ENCODE measurements around the gene PARD3.

The PARD3 gene

DNA sequence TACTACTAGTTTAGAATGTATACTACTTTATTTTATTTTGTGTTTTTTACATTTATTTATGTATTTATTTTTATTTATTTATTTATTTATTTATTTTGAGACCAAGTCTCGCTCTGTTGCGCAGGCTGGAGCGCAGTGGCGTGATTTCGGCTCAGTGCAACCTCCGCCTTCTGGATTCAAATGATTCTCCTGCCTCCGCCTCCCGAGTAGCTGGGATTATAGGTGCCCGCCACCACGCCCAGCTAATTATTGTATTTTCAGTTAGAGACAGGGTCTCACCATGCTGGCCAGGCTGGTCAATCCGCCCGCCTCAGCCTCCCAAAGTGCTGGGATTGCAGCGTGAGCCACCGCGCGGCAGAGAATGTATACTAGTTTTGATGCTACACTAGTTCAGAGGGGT, 2.0 kb upstream of the PARD3 start:
- Histone ChIP-seq H3K4me3 (ENCODE audit: severe bottlenecking) (no peak overlapping the region), H3K27me3 (ENCODE audit: insufficient read depth, poor library complexity, severe bottlenecking) (no peaks in the 10 kb centered on the region), H3K9me3 (ENCODE audit: severe bottlenecking) (no peaks in the 10 kb centered on the region), H3K4me1 (ENCODE audit: insufficient read depth, poor library complexity, severe bottlenecking) (peaks cover 7% of the 10 kb centered on the region), H3K27ac (ENCODE audit: poor library complexity, severe bottlenecking) (no peak overlapping the region), H3K36me3 (ENCODE audit: low read depth) (no peaks in the 10 kb centered on the region)
- no peak for ATAC-seq (ENCODE audit: low read depth)
- TF ChIP-seq, protein P1, sequence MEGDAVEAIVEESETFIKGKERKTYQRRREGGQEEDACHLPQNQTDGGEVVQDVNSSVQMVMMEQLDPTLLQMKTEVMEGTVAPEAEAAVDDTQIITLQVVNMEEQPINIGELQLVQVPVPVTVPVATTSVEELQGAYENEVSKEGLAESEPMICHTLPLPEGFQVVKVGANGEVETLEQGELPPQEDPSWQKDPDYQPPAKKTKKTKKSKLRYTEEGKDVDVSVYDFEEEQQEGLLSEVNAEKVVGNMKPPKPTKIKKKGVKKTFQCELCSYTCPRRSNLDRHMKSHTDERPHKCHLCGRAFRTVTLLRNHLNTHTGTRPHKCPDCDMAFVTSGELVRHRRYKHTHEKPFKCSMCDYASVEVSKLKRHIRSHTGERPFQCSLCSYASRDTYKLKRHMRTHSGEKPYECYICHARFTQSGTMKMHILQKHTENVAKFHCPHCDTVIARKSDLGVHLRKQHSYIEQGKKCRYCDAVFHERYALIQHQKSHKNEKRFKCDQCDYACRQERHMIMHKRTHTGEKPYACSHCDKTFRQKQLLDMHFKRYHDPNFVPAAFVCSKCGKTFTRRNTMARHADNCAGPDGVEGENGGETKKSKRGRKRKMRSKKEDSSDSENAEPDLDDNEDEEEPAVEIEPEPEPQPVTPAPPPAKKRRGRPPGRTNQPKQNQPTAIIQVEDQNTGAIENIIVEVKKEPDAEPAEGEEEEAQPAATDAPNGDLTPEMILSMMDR (IDR thresholded peaks at IDR 0.05; ENCODE audit: poor library complexity, severe bottlenecking) = no peak
- DNase-seq (ENCODE audit: low spot score) = no peak

DNA sequence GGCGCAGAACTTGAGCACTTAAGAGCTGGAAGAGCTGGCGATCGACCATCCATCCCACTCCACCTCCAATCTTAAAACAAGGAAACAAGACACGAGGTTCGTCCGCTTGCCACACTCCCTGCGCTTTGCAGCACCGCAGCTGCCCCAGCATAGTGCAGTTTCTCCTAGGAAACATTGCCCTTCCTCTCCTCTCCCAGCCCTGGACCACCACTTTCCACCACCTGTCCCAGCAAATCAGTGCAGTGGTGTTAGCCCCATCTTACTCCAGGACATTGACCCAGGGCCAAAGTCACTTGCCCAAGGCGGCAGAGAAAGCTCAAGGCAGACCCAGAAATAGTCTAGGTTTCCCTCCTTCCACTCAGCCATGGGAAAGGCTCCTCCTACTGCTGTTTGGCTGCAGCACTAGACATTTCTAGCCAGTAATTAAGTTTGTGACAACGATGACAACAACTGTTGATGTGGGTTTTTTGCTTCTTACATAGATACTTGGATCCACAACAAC, 1.5 kb upstream of the PARD3 start:
- TF ChIP-seq, protein P1 (IDR thresholded peaks at IDR 0.05; ENCODE audit: poor library complexity, severe bottlenecking) = no peak
- no peak for DNase-seq (ENCODE audit: low spot score)
- no peaks in the 10 kb centered on the region for H3K36me3 ChIP-seq (ENCODE audit: low read depth)
- H3K4me1 ChIP-seq (ENCODE audit: insufficient read depth, poor library complexity, severe bottlenecking) = peaks cover 7% of the 10 kb centered on the region
- no peaks in the 10 kb centered on the region for H3K9me3 ChIP-seq (ENCODE audit: severe bottlenecking)
- no peak overlapping the region for H3K4me3 ChIP-seq (ENCODE audit: severe bottlenecking)
- no peaks in the 10 kb centered on the region for H3K27me3 ChIP-seq (ENCODE audit: insufficient read depth, poor library complexity, severe bottlenecking)
- H3K27ac ChIP-seq (ENCODE audit: poor library complexity, severe bottlenecking) = no peak overlapping the region
- ATAC-seq (ENCODE audit: low read depth) = no peak

DNA sequence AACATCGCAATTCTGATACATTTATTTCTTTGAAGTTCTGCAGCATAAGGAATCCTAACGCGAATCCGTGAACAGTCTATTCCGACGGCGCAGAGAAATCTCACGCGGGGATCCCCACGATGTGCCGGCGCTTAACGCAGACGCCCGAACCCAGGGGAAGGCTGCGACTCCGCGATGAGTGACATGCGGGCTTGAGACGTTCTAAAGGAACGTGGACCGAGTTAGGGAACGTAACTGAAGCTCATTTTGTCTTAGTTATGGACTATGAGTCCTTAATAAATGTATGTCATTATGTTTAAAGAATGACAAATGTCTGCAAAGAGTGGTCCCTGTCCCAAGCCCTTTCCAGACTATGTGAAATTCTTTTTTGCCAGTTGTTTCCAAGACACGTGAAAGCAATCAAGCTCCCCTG, 995 bp upstream of the PARD3 start:
- TF ChIP-seq, protein P1 (IDR thresholded peaks at IDR 0.05; ENCODE audit: poor library complexity, severe bottlenecking) = no peak
- Histone ChIP-seq H3K27ac (ENCODE audit: poor library complexity, severe bottlenecking) (no peak overlapping the region), H3K36me3 (ENCODE audit: low read depth) (no peaks in the 10 kb centered on the region), H3K9me3 (ENCODE audit: severe bottlenecking) (no peaks in the 10 kb centered on the region), H3K27me3 (ENCODE audit: insufficient read depth, poor library complexity, severe bottlenecking) (no peaks in the 10 kb centered on the region), H3K4me3 (ENCODE audit: severe bottlenecking) (peak overlapping the region; percentile 99), H3K4me1 (ENCODE audit: insufficient read depth, poor library complexity, severe bottlenecking) (peaks cover 7% of the 10 kb centered on the region)
- DNase-seq (ENCODE audit: low spot score) (no peak), ATAC-seq (ENCODE audit: low read depth) (no peak)

DNA sequence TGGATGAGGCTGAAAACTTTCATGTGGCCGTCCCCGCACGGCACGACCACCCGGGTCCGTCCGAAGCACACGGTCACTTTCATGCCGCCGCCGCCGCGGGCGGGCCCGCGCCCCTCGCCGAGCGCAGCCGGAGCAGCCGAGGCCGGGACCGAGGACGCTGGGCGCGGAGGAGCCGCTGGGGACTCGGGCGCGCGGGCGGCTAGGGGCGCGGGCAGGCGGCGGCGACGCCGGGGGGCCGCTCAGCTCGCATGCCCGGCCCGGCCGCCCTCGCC, 247 bp downstream of the PARD3 start:
- no peaks in the 10 kb centered on the region for H3K36me3 ChIP-seq (ENCODE audit: low read depth)
- ATAC-seq (ENCODE audit: low read depth) (peak; percentile 1; the same call in 1 of the 3 replicates), DNase-seq (ENCODE audit: low spot score) (no peak)
- no peaks in the 10 kb centered on the region for H3K9me3 ChIP-seq (ENCODE audit: severe bottlenecking)
- TF ChIP-seq, protein P1 (IDR thresholded peaks at IDR 0.05; ENCODE audit: poor library complexity, severe bottlenecking) = no peak
- peaks cover 10% of the 10 kb centered on the region for H3K4me1 ChIP-seq (ENCODE audit: insufficient read depth, poor library complexity, severe bottlenecking)
- H3K4me3 ChIP-seq (ENCODE audit: severe bottlenecking) = peak overlapping the region; percentile 99
- H3K27ac ChIP-seq (ENCODE audit: poor library complexity, severe bottlenecking) = peak overlapping the region; percentile 71
- H3K27me3 ChIP-seq (ENCODE audit: insufficient read depth, poor library complexity, severe bottlenecking) = no peaks in the 10 kb centered on the region

DNA sequence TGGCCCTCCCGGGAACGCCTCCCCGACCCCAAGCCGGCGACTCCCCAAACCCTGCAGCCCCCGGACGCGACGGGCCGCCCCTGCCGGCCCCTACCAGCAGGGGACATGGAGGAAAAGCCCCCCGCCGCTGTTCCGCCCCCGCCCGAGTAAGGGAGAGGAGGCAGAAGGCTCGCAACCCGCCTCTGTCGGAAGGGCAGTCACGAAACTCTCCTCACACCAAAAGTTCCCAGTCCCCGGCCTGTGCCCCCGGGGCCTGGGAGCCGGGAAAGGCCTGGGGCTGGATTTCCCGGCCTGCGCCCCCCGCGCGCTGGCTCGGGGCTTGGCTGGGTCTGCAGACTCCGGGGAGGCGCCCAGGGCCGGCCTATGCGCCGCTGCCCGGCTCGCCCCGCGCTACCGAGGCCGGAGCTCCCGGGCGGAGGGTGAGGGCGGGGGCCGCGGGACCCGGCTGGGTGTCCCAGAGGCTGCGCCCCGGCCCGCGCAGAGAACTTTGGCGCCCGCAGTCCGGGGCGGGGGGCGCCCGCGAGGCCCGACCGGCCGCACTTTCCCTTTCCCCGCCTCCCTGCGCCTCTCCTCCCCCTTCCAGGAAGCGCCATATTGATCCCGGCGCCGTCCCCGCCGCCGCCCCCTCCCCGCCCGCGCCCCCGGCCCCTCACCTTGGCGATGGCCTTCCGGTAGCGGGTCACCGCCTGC, 728 bp downstream of the PARD3 start:
- ATAC-seq (ENCODE audit: low read depth) = peak; percentile 45
- no peaks in the 10 kb centered on the region for H3K27me3 ChIP-seq (ENCODE audit: insufficient read depth, poor library complexity, severe bottlenecking)
- TF ChIP-seq, protein P1 (IDR thresholded peaks at IDR 0.05; ENCODE audit: poor library complexity, severe bottlenecking) = no peak
- no peak for DNase-seq (ENCODE audit: low spot score)
- H3K4me1 ChIP-seq (ENCODE audit: insufficient read depth, poor library complexity, severe bottlenecking) = peaks cover 10% of the 10 kb centered on the region
- peak overlapping the region; percentile 99 for H3K4me3 ChIP-seq (ENCODE audit: severe bottlenecking)
- H3K9me3 ChIP-seq (ENCODE audit: severe bottlenecking) = no peaks in the 10 kb centered on the region
- H3K36me3 ChIP-seq (ENCODE audit: low read depth) = no peaks in the 10 kb centered on the region
- H3K27ac ChIP-seq (ENCODE audit: poor library complexity, severe bottlenecking) = peak overlapping the region; percentile 71
